Kidney (tissue), 14 donors: ENCODE results near the gene NUB1. TPM values are rescaled to one million over a fixed set of nuclear protein-coding genes. Genes with fewer than 3 reads are reported as not detected.

Experiments
- DNase-seq, 5 donors: peaks; one replicate each; pipeline ENCODE4 v3.0.0-alpha.2; 2013 to 2020
- FAIRE-seq: peaks from 2 replicates; lab custom pipeline; 2012; peaks lifted over from hg19 to GRCh38; lab: Jason Lieb, UNC
- H3K27ac ChIP-seq, 2 donors: one replicate each; pipeline ENCODE4 v1.7.0; 2013; ENCODE audit warnings: low read depth in 2 of 2, low read length in 2 of 2, inconsistent platforms in 1 of 2
- H3K27me3 ChIP-seq: one replicate; pipeline ENCODE4 v1.7.1; 2013; ENCODE audit warnings: low read length, inconsistent platforms; ENCODE audit not compliant: control insufficient read depth, insufficient read depth
- H3K36me3 ChIP-seq, 3 donors: one replicate each; pipeline versions ENCODE4 v1.7.0 to v1.7.1; 2013; ENCODE audit warnings: low read length in 3 of 3, control low read depth in 1 of 3, inconsistent platforms in 1 of 3; ENCODE audit not compliant: insufficient read depth in 3 of 3, control insufficient read depth in 2 of 3
- H3K4me1 ChIP-seq, 3 donors: one replicate each; pipeline versions ENCODE4 v1.7.0 to v1.7.1; 2013; ENCODE audit warnings: low read length in 3 of 3, inconsistent platforms in 1 of 3, low read depth in 1 of 3; ENCODE audit not compliant: control insufficient read depth in 2 of 3, insufficient read depth in 2 of 3
- H3K4me3 ChIP-seq, 3 donors: one replicate each; pipeline versions ENCODE4 v1.7.0 to v1.8.1; 2013; ENCODE audit warnings: low read length in 3 of 3, control low read depth in 1 of 3, inconsistent platforms in 1 of 3
- H3K9ac ChIP-seq, 3 donors: one replicate each; pipeline versions ENCODE4 v1.7.0 to v1.7.1; 2013; ENCODE audit warnings: low read length in 3 of 3, control low read depth in 1 of 3, inconsistent platforms in 1 of 3
- H3K9me3 ChIP-seq, 3 donors: one replicate each; pipeline versions ENCODE4 v1.7.0 to v1.7.1; 2013; ENCODE audit warnings: low read length in 3 of 3, control low read depth in 1 of 3, inconsistent platforms in 1 of 3; ENCODE audit not compliant: control insufficient read depth in 2 of 3, insufficient read depth in 1 of 3
- intact Hi-C: fragments of 100-400 bp; cut with DNase I; formaldehyde crosslinking; loops from one replicate; pipeline ENCODE4 v1.11.1; 2022
- polyA plus RNA-seq: library from polyadenylated mRNA; stranded (reverse); fragments of 350-450 nt; fragmentation: Illumina TruSeq; extraction: RNeasy Lipid Tissue Mini Kit (QIAGEN cat#74804); gene quantifications from one replicate; pipeline ENCODE4 v1.2.3, GENCODE V29; 2014; ENCODE audit warnings: low read depth, low replicate concordance; ENCODE audit not compliant: insufficient read depth
- total RNA-seq: library from RNA; stranded (reverse); fragmentation: NEBNext Ultra II Directional; extraction: Animal tissue kit (Norgen Biotek cat#: 25700); gene quantifications from one replicate; pipeline ENCODE4 v1.2.1, GENCODE V29; 2021
- TF ChIP-seq, protein P1 (sequence below): IDR thresholded peaks from 3 replicates; pipeline ENCODE4 v1.5.1; 2012; ENCODE audit warnings: mild to moderate bottlenecking, moderate library complexity, borderline replicate concordance; ENCODE audit not compliant: insufficient read depth; ENCODE audit errors: extremely low read depth
- donor health status: control.
- donor health status: control.
- donor health status: control.
- donor health status: control.
- donor health status: control.
- donor health status: DM: yes; HTN: yes; CAD: no.
- donor health status: Normal renal cell carcinoma (clear cell type).

NUB1 gene
- total and polyA plus RNA-seq, 2 donors from 2014 or later: 32.7 to 51.8 TPM

DNA sequence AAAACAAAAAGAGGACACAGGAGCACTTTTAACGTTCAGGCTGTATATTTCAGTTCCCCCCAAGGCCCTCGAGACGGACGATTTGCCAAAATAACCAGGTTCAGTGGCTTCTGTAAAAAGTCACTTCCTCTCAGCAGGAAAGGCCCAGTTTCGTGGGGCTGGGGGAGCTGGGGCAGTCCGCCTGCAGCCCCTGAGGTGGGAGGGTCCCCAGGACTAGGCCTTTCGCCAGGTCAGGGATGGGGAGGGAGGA is 39.4 kb downstream of the NUB1 start:
- H3K4me1 ChIP-seq: peaks cover 0 to 9% (median 0%) of the 10 kb centered on the region in 3 donors
- H3K9me3 ChIP-seq: no peaks in the 10 kb centered on the region
- H3K9ac ChIP-seq: no peak overlapping the region
- no peaks in the 10 kb centered on the region for H3K27me3 ChIP-seq
- TF ChIP-seq, protein P1, sequence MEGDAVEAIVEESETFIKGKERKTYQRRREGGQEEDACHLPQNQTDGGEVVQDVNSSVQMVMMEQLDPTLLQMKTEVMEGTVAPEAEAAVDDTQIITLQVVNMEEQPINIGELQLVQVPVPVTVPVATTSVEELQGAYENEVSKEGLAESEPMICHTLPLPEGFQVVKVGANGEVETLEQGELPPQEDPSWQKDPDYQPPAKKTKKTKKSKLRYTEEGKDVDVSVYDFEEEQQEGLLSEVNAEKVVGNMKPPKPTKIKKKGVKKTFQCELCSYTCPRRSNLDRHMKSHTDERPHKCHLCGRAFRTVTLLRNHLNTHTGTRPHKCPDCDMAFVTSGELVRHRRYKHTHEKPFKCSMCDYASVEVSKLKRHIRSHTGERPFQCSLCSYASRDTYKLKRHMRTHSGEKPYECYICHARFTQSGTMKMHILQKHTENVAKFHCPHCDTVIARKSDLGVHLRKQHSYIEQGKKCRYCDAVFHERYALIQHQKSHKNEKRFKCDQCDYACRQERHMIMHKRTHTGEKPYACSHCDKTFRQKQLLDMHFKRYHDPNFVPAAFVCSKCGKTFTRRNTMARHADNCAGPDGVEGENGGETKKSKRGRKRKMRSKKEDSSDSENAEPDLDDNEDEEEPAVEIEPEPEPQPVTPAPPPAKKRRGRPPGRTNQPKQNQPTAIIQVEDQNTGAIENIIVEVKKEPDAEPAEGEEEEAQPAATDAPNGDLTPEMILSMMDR: no peak
- intact Hi-C loops: no loop called here
- no peak overlapping the region for H3K4me3 ChIP-seq
- FAIRE-seq (no peak), DNase-seq (no peak)
- no peak overlapping the region for H3K27ac ChIP-seq
- peaks cover 0 to 12% (median 3%) of the 10 kb centered on the region in 3 donors for H3K36me3 ChIP-seq

DNA sequence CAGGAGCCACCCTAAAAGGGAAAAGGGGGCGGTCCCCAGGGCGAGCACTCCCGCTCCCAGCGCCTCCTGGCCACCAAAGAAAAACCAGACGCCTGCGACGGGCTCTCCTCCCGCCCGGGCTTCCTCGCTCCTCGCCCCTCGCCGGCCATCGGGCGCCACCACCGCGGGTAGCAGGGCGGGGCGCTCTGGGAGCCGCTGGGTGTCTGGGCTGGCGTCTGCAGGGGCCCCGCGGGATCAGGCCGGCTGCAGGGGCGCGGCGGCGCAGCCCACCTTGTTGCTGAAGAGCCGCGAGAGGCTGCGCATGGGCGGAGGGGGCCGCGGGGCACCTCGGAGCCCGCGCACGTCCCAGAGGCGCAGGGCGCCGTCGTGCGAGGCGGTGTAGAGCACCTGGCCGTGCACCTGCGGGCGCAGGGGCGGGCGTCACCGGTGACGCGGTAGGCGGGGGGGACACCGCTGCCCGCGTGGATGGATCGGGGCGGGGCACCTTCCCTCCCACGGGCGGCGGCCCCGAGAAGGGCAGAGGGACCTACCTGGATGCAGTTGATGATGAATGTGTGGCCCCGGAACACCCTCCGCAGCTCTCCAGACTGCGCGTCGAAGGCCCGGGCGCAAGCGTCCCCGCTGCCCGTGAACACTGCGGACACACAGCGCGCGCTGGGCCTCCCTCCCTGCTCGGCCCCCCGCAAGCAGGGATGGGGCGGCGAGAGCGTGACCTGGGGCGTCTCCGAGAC is 39.9 kb downstream of the NUB1 start:
- Histone ChIP-seq H3K9ac (no peak overlapping the region), H3K27me3 (no peaks in the 10 kb centered on the region), H3K36me3 (peaks cover 0 to 7% (median 0%) of the 10 kb centered on the region in 3 donors), H3K27ac (no peak overlapping the region), H3K4me1 (peaks cover 0 to 9% (median 0%) of the 10 kb centered on the region in 3 donors), H3K4me3 (peak overlapping the region in 1 of 3 donors; percentile 9), H3K9me3 (no peaks in the 10 kb centered on the region)
- TF ChIP-seq, protein P1: no peak
- intact Hi-C loops: no loop called here
- peak; percentile 33 to 72 (median 58) for DNase-seq
- FAIRE-seq: no peak

DNA sequence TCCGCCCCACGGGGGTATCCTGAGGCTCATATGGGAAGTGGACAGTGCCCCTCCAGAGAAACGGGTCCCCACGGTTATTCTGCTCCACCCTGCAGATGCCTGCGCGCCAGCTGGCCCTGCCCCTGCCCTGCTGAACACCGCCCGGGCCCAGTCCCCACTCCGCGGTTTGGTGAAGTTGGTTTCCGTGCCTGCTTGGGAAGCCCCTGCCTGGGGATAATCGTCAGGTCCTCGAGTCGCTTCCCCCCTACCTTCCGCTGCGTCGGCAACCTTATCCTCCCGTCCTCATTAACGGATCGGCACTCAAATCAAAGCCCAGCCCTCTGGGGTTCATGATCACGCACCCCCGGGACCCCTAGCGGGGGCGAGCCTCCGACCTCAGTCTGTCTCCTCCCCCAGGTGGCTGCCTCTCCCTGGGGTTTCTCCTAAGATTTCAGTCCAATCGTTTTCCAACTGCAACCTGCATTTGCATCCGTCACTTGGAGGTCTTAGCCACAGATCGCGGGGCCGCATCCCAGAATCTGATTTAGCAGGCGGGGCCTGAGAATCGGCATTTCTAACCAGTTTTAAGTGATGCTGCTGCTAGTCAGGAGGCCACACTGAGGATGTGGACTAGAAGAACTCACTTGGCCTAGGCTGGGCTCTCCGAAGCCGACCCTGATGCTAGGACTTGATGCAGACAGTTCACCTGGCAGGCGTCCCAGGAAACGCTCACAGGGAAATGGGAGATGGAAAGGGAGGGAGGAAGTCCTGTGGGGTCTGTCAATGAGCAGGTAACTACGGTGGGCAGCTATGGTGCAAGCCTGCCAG is 40.7 kb downstream of the NUB1 start:
- DNase-seq: peak in 3 of 5 donors; percentile 28 to 78 (median 64)
- H3K27ac ChIP-seq: no peak overlapping the region
- no peaks in the 10 kb centered on the region for H3K27me3 ChIP-seq
- H3K9ac ChIP-seq: no peak overlapping the region
- TF ChIP-seq, protein P1: no peak
- H3K9me3 ChIP-seq: no peaks in the 10 kb centered on the region
- peak overlapping the region in 1 of 3 donors; percentile 9 for H3K4me3 ChIP-seq
- FAIRE-seq: no peak
- H3K36me3 ChIP-seq: peaks cover 0 to 4% (median 0%) of the 10 kb centered on the region in 3 donors
- intact Hi-C loops: no loop called here
- peaks cover 0 to 9% (median 0%) of the 10 kb centered on the region in 3 donors for H3K4me1 ChIP-seq
